Keratinocyte (primary cell): ENCODE measurements around the gene MYDGF.

ENCODE experiments used
- EZH2 ChIP-seq: IDR thresholded peaks from one replicate; pipeline ENCODE4 v1.6.1; 2012; ENCODE audit warnings: inconsistent platforms, mild to moderate bottlenecking, low read length, moderate library complexity
- TF ChIP-seq, protein P1 (sequence below), 3 experiments: IDR thresholded peaks in 1 of 3; conservative IDR thresholded peaks in 1 of 3; optimal IDR thresholded peaks in 1 of 3; 2 replicates in 2 of 3; 3 replicates in 1 of 3; pipeline versions ENCODE3 to v1.5.1; 2011; ENCODE audit warnings: low read length in 3 of 3, mild to moderate bottlenecking in 3 of 3, moderate library complexity in 2 of 3, control low read depth in 1 of 3, inconsistent platforms in 1 of 3; ENCODE audit not compliant: insufficient read depth in 2 of 3; ENCODE audit errors: extremely low read depth in 1 of 3

DNA sequence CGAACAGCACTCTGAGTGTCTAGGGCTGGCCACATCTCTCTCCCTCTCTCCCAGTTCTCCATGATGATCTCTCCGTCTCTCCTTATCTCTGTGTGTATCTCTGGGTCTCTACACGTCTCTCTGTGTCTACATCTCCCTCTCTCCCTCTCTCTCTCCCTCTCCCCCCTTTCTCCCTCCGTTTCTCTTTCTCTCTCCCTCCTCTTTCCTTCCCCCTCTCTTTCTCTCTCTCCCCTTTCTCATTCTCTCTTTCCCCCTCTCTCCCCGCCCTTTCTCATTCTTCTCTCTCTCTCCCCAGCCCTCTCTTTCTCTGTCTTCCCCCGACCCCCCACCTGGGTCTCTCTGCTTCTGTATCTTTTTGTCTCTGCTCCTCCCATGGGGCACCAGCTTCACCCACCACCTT, 52.1 kb downstream of the MYDGF start:
- TF ChIP-seq, protein P1, sequence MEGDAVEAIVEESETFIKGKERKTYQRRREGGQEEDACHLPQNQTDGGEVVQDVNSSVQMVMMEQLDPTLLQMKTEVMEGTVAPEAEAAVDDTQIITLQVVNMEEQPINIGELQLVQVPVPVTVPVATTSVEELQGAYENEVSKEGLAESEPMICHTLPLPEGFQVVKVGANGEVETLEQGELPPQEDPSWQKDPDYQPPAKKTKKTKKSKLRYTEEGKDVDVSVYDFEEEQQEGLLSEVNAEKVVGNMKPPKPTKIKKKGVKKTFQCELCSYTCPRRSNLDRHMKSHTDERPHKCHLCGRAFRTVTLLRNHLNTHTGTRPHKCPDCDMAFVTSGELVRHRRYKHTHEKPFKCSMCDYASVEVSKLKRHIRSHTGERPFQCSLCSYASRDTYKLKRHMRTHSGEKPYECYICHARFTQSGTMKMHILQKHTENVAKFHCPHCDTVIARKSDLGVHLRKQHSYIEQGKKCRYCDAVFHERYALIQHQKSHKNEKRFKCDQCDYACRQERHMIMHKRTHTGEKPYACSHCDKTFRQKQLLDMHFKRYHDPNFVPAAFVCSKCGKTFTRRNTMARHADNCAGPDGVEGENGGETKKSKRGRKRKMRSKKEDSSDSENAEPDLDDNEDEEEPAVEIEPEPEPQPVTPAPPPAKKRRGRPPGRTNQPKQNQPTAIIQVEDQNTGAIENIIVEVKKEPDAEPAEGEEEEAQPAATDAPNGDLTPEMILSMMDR (optimal IDR thresholded peaks at IDR 0.05 in 1 of 3, IDR thresholded peaks at IDR 0.05 in 1 of 3, conservative IDR thresholded peaks at IDR 0.05 in 1 of 3; ENCODE audit: extremely low read depth in 1 of 3, insufficient read depth in 2 of 3, low read length in 3 of 3): no peak
- TF ChIP-seq EZH2: no peak
